Measurements from ENCODE around the gene PSMB10.
A peak's percentile ranks its signal among the peaks of the same experiment; 100 is the strongest.

PSMB10 gene

DNA sequence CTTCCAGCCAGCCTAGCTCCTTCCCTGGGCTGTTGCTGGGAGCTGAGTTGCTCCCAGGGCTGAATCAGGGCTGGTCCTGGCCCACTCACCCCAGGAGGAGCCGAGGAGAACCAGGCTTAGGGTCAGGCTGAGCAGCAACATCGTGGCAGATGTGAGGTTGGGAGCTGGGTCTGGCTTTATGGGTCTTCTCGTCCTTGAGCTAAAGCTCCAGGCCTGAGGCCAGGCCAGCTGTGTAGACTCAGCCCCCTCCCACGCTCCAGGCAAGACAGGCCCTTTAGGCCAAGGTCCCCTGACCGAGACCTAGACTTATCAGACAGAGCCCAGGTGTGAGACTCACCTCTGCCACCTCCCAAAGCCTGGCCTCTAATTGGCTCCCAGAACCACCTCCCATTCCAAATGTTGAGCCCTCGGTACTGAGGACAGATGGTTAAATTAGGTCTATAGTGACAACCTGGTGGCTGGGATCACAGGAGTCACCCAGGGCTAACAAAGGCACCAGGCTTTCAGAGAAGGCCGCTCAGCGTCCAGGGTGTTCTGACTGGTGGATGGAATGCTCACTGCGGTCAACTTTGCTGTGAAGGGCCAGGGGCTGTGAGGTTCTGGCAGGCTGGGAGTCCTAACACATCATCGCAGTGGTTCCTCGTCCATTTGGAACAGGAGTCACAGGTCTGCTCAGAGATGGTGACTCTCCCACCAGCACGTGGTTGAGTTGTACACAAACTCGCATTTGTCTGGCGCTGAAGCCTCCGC is 4.8 kb downstream of the PSMB10 start, which contains the start of gene CTRL:
Gene CTRL, minus strand, starts transcription at position 151 of the 750 bp plus-strand sequence. Its CDS starts 10 bp downstream, at position 141.
- intact Hi-C loops (cut with DNase I), result no loop called here
- DNase-seq, result peak in 1 of 42 donors; percentile 10

DNA sequence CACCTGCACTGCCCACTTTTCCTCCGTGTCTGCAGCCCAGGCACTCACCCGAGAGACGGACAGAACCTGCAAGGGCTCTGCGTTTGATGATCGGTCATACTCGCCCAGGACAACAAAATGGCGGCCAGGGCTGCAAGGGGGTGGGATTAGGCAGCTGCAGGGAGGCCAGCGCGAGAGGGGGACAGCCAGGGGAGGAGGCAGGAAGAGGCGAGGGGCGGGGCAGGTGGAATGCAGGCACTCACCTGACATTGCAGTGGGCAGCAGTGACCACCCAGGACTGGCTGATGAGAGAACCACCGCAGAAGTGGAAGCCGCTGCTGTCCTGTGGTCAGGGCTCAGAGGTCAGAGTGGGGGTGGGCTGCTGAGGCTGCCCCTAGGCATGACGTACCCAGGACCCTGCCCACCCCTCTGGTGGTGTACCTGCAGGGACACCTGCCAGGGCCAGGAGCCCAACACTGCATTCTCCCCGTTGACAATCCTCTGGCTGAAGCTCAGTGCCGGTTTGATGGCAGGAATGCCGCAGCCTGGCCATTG is 5.9 kb downstream of the PSMB10 start:
- DNase-seq, result peak in 1 of 42 donors; percentile 9
- intact Hi-C loops (cut with DNase I), result no loop called here

DNA sequence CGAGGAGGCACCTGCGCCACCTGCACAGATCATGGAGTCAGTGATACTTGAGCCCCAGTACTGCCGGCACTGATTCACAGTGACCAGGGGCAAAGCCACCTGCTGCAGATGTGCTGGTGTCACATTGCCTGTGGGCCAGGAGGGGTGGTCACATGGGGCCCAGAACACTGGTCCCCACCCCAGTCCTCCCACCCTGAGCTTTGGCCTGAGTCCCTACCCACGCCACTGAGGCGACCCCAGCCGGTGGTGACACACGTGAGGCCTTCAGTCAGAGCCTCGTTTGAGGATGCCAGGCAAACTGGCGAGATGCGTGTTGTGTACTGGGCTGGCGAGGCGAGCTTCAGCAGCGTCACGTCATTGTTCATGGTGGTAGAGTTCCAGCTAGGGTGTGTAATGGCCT is 6.5 kb downstream of the PSMB10 start:
- DNase-seq, result peak in 1 of 42 donors; percentile 8
- intact Hi-C loops (cut with DNase I), result no loop called here

DNA sequence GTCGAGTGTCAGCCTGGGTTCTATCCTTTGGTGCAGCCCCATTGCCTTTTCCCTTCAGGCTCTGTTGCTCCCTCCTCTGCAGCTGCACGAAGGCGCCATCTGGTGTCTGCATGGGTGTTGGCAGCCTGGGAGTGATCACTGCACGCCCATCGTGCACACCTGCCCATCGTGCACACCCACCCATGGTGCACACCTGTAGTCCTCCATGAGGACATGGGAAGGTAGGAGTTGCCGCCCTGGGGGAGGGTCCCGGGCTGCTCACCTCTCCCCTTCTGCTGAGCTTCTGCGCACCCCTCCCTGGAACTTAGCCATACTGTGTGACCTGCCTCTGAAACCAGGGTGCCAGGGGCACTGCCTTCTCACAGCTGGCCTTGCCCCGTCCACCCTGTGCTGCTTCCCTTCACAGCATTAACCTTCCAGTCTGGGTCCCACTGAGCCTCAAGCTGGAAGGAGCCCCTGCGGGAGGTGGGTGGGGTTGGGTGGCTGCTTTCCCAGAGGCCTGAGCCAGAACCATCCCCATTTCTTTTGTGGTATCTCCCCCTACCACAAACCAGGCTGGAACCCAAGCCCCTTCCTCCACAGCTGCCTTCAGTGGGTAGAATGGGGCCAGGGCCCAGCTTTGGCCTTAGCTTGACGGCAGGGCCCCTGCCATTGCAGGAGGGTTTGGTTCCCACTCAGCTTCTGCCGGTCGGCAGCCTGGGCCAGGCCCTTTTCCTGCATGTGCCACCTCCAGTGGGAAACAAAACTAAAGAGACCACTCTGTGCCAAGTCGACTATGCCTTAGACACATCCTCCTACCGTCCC is 7.9 kb downstream of the PSMB10 start:
- intact Hi-C loops (cut with DNase I), result loop anchor here (2.0 to 10.0 kb wide), 2 partner anchors 46 to 114 kb away; no protein-coding TSS in a partner anchor
- peak; percentile 78 to 93 (median 86) for DNase-seq

DNA sequence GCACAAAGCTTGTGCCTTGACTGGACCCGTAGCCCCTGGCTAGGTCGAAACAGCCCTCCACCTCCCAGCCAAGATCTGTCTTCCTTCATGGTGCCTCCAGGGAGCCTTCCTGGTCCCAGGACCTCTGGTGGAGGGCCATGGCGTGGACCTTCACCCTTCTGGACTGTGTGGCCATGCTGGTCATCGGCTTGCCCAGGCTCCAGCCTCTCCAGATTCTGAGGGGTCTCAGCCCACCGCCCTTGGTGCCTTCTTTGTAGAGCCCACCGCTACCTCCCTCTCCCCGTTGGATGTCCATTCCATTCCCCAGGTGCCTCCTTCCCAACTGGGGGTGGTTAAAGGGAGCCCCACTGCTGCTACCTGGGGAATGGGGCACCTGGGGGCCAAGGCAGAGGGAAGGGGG is 8.5 kb downstream of the PSMB10 start:
- intact Hi-C loops (cut with DNase I), result loop anchor here (2.0 to 10.0 kb wide), 2 partner anchors 45 to 113 kb away; no protein-coding TSS in a partner anchor
- peak in 1 of 42 donors; percentile 8 for DNase-seq

DNA sequence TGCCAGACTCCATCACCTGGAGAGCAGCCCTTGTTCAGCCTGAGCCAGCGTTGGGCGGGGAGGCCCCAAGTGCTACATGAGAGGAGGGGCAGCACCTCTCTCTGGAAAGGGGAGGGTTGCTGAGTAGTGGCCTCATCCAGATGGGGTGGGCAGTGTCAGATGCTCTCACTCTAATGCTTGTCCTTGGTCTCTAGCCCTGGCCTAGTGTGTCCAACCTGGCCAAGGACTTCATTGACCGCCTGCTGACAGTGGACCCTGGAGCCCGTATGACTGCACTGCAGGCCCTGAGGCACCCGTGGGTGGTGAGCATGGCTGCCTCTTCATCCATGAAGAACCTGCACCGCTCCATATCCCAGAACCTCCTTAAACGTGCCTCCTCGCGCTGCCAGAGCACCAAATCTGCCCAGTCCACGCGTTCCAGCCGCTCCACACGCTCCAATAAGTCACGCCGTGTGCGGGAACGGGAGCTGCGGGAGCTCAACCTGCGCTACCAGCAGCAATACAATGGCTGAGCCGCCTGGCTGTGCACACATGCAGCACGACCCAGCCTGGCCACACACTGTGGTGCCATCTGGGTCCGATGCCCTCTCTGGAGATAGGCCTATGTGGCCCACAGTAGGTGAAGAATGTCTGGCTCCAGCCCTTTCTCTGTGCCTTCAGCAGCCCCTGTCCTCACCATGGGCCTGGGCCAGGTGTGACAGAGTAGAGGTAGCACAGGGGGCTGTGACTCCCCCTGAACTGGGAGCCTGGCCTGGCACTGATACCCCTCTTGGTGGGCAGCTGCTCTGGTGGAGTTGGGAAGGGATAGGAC is 9.3 kb downstream of the PSMB10 start:
- intact Hi-C loops (cut with DNase I), result loop anchor here (10.0 kb wide), 1 partner anchor 113 kb away; no protein-coding TSS in a partner anchor
- peak in 2 of 42 donors; percentile 11 to 13 for DNase-seq

DNA sequence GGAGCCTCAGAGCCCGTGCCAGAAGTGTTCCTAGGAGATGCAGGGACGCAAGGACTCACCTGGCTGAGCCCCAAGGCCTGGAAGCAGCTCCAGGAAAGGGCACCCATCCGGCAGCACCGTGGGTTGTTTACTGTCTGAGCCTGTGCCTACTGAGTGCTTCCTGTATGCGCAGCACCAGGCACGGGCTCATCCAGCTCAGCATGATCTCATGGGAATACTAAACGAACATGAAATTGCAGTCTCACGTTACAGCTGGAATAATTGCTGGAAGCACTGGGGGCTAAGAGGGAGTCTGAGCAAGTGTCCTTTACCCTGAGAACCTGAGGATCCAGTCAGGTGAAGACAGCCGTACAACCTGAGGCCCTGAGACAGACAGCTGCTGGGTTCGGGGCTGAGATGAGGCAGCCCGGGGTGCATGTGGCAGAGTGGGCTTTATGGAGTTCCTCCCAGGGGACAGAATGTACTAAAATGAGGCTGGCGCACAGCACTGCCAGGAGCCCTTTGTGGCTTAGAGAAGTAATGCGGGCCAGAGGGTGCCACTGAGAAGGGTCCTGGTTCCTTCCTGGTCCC is 10.4 kb downstream of the PSMB10 start:
- intact Hi-C loops (cut with DNase I), result loop anchor here (10.0 kb wide), 1 partner anchor 111 kb away; no protein-coding TSS in a partner anchor
- peak in 25 of 42 donors; percentile 26 to 75 (median 58) for DNase-seq

DNA sequence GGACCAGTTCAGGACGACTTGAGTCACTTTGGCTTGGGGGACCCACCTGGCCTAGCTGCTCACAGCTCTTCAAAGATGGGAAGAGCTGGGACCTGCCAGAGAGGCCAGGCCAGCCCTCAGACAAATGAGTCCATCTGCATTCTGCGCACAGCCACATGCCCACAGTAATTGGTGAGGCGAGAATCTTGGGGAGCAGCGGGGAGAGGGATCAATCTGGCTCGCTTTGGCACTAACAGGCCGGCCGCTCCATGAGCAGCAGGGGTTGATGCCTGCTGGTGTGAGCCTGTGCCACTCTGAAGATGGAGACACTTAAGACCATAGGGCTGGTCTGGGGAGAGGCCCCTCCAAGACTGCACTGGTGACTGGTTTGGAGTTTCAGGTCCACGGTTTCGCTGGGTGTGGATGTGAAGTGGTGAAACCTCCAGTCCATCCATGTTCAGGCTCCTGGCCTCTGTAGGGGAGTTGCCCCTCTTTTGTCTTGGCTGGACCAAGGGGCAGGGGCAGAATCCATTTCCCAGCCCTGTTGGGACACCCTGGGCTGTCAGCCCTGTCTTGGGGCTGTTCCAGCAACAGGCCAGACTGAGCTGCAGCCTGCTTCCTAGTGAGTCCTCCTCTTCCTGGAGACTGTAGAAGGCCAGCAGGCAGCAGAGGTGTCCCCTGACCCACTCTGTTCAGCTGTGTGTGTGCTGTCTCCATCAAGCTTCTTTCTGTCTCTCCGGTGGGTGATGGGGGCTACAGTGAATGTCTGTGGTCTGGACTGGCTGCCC is 12.3 kb downstream of the PSMB10 start:
- intact Hi-C loops (cut with DNase I), result loop anchor here (10.0 kb wide), 1 partner anchor 110 kb away; no protein-coding TSS in a partner anchor
- peak in 3 of 42 donors; percentile 18 to 40 (median 23) for DNase-seq

DNA sequence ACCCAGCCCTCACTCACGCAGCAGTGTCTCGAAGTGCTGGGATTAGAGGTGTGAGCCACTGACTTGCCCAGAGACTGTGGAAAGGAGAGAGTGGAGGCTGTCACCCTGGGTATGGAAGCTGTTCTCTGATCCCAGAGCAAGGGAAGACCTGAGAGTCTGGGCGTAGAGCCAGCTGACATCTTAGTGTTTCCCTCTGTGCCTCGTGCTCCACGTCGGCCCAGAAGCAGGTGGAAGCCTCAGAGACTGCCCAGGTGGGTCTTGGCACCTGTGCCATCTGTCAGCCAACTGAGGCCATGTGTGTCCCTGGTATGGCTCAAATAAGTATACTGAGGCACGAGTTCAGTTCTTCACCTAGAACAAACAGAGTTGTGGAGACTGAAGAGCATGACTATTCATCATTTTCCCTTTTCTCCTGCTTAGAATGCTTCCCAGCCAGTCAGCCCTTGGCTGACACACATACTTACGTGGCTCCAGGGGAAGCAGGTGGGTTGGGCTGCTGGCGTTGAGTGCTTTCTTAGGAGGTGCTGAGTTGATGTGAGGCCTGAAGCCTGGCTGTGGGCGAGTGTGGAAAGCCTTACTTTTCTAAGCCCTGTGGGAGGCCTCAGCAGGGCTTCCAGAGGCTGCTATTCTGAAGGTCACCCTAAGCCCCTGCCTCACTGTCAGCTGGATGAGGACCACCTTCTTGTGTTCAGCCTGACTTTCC is 13.1 kb downstream of the PSMB10 start:
- peak in 38 of 42 donors; percentile 29 to 92 (median 70) for DNase-seq
- intact Hi-C loops (cut with DNase I), result loop anchor here (10.0 kb wide), 1 partner anchor 109 kb away; no protein-coding TSS in a partner anchor

DNA sequence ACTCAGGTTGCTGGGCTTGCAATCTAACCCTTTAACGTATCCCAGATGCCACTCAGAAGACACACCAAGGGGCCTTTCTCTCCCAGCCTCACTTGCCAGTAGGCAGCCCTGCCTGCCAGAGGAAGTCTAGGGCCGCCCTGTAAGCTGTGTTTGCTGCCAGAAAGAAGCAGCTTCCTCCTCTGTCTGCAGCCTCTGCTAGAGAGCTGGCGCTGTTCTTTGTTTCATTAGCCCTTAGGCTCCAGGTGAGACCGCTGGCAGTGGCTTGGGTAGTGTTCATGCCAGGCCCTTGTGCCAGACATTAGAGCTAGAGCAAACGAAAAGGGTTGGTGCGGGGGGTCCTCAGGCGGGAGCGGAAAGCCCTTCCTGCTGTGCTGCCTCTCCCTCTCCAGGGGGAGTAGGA is 13.9 kb downstream of the PSMB10 start:
- DNase-seq, result peak in 2 of 42 donors; percentile 11 to 15
- intact Hi-C loops (cut with DNase I), result loop anchor here (10.0 kb wide), 1 partner anchor 108 kb away; no protein-coding TSS in a partner anchor

DNA sequence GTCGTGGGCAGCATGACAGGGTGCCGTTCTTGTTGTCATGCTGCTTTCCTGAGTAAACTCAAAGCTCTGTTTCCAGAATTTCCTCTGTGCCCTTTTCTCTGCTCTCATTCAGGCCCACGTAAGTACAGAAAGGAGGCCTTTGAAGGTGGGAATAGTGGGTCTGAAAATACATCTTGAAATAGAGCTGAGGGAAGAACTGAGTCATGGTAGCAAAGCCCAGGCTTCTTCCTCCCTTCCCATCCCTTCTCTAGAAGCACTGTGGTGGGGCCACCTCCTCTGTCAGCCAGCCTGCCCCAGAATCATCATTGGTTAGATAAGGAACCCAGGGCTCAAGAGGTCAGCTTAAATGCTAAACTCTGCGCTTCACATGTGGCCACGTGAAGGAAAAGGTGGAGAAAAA is 14.4 kb downstream of the PSMB10 start:
- intact Hi-C loops (cut with DNase I), result loop anchor here (10.0 kb wide), 1 partner anchor 107 kb away; no protein-coding TSS in a partner anchor

DNA sequence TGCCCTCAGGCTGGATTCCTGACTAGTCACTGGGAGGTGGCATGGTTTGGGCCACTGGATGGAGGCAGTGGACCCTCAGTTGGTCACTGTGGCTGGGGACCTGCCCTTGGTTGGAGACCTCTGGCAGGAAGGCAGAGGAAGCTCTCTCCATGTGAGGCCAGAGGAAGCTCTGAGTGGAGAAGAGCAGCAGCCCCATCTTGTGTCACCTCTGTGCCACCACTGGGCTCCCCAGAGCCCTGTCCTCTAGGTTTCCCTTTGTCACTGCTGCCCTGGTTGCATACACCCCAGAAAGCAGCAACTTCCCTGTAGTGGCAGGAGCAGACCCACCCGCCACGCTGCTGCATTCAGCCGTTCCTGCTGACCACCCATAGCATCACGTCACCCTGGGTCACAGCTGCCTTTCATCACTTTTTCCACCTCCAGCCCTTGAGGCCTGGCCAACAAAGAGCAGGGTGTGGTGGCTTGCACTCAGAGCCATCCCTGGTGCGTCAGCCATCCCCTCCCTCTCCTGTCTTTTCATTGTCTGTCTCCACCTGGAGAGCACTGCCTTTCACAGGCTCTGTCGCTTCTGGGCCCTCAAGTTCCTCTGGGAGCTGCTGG is 16.9 kb downstream of the PSMB10 start:
- DNase-seq, result peak in 5 of 42 donors; percentile 26 to 72 (median 41)
- intact Hi-C loops (cut with DNase I), result loop anchor here (10.0 kb wide), 1 partner anchor 105 kb away; no protein-coding TSS in a partner anchor

More for the DNA sequence above, 14.4 kb downstream of the PSMB10 start:
- DNase-seq, result peak in 6 of 42 donors; percentile 18 to 68 (median 48)

DNA sequence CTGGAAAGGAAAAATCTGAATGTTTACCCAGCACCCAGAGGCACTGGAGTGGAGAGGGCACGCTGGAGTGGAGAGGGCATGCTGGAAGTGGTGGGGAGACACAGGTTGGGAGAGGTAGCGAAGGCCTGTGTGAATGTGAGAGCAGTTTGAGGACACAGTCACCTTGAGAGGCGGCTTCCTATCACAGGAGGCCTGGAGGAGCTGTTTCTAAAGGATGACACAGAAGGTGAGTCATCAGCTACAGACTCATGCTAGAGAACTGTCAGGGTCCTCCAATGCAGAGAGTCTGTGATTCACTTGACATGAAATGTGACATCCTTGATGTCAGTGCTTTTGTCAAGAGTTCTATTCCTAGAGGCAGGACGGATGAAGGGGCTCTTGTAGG is 18.8 kb downstream of the PSMB10 start:
- intact Hi-C loops (cut with DNase I), result no loop called here
- DNase-seq, result peak in 29 of 42 donors; percentile 37 to 92 (median 68)

DNA sequence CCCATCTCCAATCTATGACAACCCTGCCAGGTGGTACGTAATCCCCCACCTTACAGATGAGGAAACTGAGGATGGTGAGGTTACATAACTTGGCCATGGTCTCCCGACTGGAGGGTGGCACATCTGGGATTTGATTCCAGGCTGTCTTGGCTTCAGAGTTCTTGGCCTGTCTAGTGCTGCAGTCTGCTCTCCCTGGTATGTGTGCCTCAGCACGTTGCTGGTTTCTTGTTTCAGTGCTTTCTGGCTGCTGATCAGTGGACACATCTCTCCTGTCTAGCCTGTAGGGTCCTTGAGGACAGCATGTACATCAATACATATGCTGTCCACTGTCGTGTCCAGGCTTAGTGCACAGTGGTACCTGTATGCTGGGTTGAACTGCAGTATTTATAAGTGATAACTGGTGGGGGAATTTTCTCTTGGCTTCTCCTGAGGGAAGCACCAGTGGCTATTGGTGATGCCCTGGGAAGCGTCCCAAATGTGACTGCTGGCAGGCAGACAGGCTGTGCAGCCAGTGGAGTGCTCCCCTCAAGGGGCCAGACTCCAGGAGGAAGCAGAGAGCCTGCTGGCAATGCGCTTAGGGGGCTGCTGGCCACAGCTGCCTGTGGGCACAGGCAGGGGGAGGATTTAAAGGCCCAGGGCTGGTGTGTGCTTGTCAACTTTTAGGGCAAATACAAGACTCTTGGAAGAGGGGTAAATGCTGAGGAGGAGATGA is 19.4 kb downstream of the PSMB10 start:
- peak in 34 of 42 donors; percentile 40 to 82 (median 64) for DNase-seq

More for the DNA sequence above, 19.4 kb downstream of the PSMB10 start:
- intact Hi-C loops (cut with DNase I), result no loop called here

Data from head of caudate nucleus (tissue), 42 donors.